ENCODE data around the gene TUBGCP3. TPM values are rescaled to one million over a fixed set of nuclear protein-coding genes. Genes with fewer than 3 reads are reported as not detected.
"Not testable (repeated sequence)": the region's sequence is repeated elsewhere in the genome, so short reads cannot be mapped to it uniquely, and the experiment has no call there.

The TUBGCP3 gene
- total RNA-seq, 2 donors from 2014 or later = 26.7 to 30.0 TPM

- TF ChIP-seq CTCF (IDR thresholded peaks at IDR 0.05) (no peak), POLR2A (IDR thresholded peaks at IDR 0.05) (no peak)
- no peak overlapping the region for H3K4me3 ChIP-seq
- no peaks in the 10 kb centered on the region for H3K9me3 ChIP-seq
- ATAC-seq = no peak
- WGBS, 2 donors = 76 to 80% methylated on average over 8 to 11 of the region's 11 CpGs
- intact Hi-C loops (cut with DNase I) = no loop called here
- H3K4me1 ChIP-seq = no peaks in the 10 kb centered on the region
- no peaks in the 10 kb centered on the region for H3K36me3 ChIP-seq (replicated peaks in 1 of 2; ENCODE audit: insufficient read depth in 1 of 2, low read depth in 2 of 2)
- no peak overlapping the region for H3K27ac ChIP-seq
- DNase-seq = no peak
- no peaks in the 10 kb centered on the region for H3K27me3 ChIP-seq
These were observed 46.1 kb upstream of the TUBGCP3 start for GRCh38 chr13:112634102-112634501.

GRCh38 chr13:112630226-112630625, 42.3 kb upstream of the TUBGCP3 start:
- H3K36me3 ChIP-seq (replicated peaks in 1 of 2; ENCODE audit: insufficient read depth in 1 of 2, low read depth in 2 of 2); ATAC-seq; intact Hi-C loops (cut with DNase I); H3K27me3 ChIP-seq; H3K4me3 ChIP-seq; DNase-seq; H3K9me3 ChIP-seq; H3K27ac ChIP-seq; H3K4me1 ChIP-seq: not testable (repeated sequence)
- WGBS, 2 donors = 82 to 84% methylated on average over 10 of the region's 10 CpGs

DNA sequence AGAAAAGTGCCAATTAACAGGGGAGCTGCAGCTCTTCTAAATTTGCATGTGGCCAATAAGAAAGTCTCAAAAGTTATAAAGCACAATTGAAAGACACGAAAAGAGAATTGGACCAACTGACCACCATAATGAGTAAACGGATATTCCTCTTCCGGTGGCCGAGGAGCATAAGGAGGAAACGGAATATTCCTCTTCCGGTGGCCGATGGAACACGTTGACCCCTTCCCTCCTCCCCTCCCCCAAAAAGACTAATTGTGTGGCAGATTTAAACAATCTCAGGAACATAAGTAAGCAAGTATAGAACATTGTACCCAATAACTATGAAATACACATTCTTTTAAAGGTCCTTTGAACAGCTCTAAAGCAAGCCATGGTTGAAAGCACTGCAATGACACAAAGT, 41.2 kb upstream of the TUBGCP3 start:
- WGBS, 2 donors = 62 to 70% methylated on average over 8 of the region's 8 CpGs
- H3K27me3 ChIP-seq = no peaks in the 10 kb centered on the region
- H3K9me3 ChIP-seq = no peaks in the 10 kb centered on the region
- H3K4me3 ChIP-seq = no peak overlapping the region
- H3K4me1 ChIP-seq = no peaks in the 10 kb centered on the region
- no peak overlapping the region for H3K27ac ChIP-seq
- H3K36me3 ChIP-seq (replicated peaks in 1 of 2; ENCODE audit: insufficient read depth in 1 of 2, low read depth in 2 of 2) = no peaks in the 10 kb centered on the region
- intact Hi-C loops (cut with DNase I) = no loop called here
- ATAC-seq = no peak
- no peak for DNase-seq
- TF ChIP-seq POLR2A (IDR thresholded peaks at IDR 0.05) = no peak
- no peak for TF ChIP-seq CTCF (IDR thresholded peaks at IDR 0.05)

- H3K27me3 ChIP-seq; H3K36me3 ChIP-seq (replicated peaks in 1 of 2; ENCODE audit: insufficient read depth in 1 of 2, low read depth in 2 of 2); H3K4me3 ChIP-seq; H3K9me3 ChIP-seq; H3K27ac ChIP-seq; ATAC-seq; intact Hi-C loops (cut with DNase I); H3K4me1 ChIP-seq; DNase-seq: not testable (repeated sequence)
- WGBS, 2 donors = 88 to 93% methylated on average over 1 of the region's 1 CpG
These were observed 39.7 kb upstream of the TUBGCP3 start for GRCh38 chr13:112627613-112628012.

- no peaks in the 10 kb centered on the region for H3K36me3 ChIP-seq (replicated peaks in 1 of 2; ENCODE audit: insufficient read depth in 1 of 2, low read depth in 2 of 2)
- no peak for DNase-seq
- no peak overlapping the region for H3K4me3 ChIP-seq
- no peaks in the 10 kb centered on the region for H3K9me3 ChIP-seq
- no peaks in the 10 kb centered on the region for H3K4me1 ChIP-seq
- ATAC-seq = no peak
- H3K27me3 ChIP-seq = no peaks in the 10 kb centered on the region
- intact Hi-C loops (cut with DNase I) = no loop called here
- TF ChIP-seq CTCF (IDR thresholded peaks at IDR 0.05) = no peak
- H3K27ac ChIP-seq = no peak overlapping the region
- WGBS, 2 donors = 84 to 87% methylated on average over 7 to 10 of the region's 11 CpGs
These were observed 39.2 kb upstream of the TUBGCP3 start for GRCh38 chr13:112627161-112627560.

- DNase-seq (no peak), ATAC-seq (no peak)
- H3K36me3 ChIP-seq (replicated peaks in 1 of 2; ENCODE audit: insufficient read depth in 1 of 2, low read depth in 2 of 2) = no peaks in the 10 kb centered on the region
- H3K27ac ChIP-seq = no peak overlapping the region
- TF ChIP-seq POLR2A (IDR thresholded peaks at IDR 0.05) = no peak
- no peaks in the 10 kb centered on the region for H3K4me1 ChIP-seq
- intact Hi-C loops (cut with DNase I) = no loop called here
- H3K9me3 ChIP-seq = no peaks in the 10 kb centered on the region
- H3K27me3 ChIP-seq = no peaks in the 10 kb centered on the region
- H3K4me3 ChIP-seq = no peak overlapping the region
- WGBS, 2 donors = 80 to 83% methylated on average over 10 of the region's 10 CpGs
These were observed 38.8 kb upstream of the TUBGCP3 start for GRCh38 chr13:112626761-112627160.
